Measurements from ENCODE around the gene ZSCAN2.

ZSCAN2 gene

DNA sequence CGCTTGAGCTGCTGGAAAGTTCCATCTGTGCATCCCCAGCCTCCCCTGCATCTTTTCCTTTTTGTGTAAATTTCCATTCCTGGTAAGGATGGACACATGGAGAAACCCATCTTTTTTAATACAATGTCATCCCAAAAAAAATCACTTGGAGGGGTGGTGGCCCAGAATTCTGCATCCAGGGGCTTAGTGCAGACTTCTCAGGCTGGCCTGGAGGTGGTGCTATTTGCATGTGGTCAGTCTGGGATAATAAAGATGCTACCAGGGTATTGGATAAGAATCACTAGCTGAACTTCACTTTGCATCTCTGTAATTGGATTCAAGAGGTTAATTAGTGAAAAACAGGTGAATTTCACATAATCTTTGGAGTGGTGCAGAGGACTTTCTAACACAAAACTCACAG is 1.8 kb upstream of the ZSCAN2 start:
- no peak for TF ChIP-seq Cebpa-rat (IDR thresholded peaks at IDR 0.05)
- Histone ChIP-seq H3K4me2 (peak overlapping the region; percentile 94), H3K9ac (peak overlapping the region; percentile 71), H4K20me1 (peaks cover 22% of the 10 kb centered on the region), H3K27me3 (no peaks in the 10 kb centered on the region), H3K27ac (peak overlapping the region; percentile 96), H3K4me1 (peaks cover 73% of the 10 kb centered on the region), H3K36me3 (peaks cover 9% of the 10 kb centered on the region), H3K4me3 (peak overlapping the region; percentile 43), H3K9me3 (0 out of 2 replicates have a peak, but pooled peaks cover 8% of the 10 kb centered on the region)

DNA sequence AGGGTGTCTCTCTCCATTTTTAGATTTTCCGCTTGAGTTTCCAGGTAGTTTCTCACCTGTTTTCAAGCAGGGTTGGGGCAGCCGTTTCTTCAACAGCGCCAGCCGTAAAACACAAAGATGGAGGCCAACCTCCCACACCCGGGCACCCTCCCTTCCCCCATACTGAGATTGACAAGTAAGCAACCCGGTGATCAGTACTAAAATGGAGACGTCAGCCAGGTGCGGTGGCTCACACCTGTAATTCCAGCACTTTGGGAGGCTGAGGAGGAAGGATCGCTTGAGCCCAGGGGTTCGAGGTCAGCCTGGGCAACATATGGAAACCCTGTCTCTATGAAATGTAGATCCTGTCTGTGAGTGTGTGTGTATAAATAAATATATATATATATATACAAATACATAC is 903 bp upstream of the ZSCAN2 start:
- Histone ChIP-seq H3K4me2 (peak overlapping the region; percentile 94), H3K9me3 (0 out of 2 replicates have a peak, but pooled peaks cover 8% of the 10 kb centered on the region), H3K27me3 (no peaks in the 10 kb centered on the region), H3K4me1 (peaks cover 75% of the 10 kb centered on the region), H3K27ac (peak overlapping the region; percentile 96), H4K20me1 (peaks cover 31% of the 10 kb centered on the region), H3K4me3 (peak overlapping the region; percentile 86; the same call in 1 of the 2 replicates), H3K36me3 (peaks cover 17% of the 10 kb centered on the region), H3K9ac (0 out of 2 replicates have a peak overlapping the region, but pooled peaks have one; percentile 95)
- TF ChIP-seq Cebpa-rat (IDR thresholded peaks at IDR 0.05) = no peak

- Histone ChIP-seq H4K20me1 (peaks cover 35% of the 10 kb centered on the region), H3K27me3 (no peaks in the 10 kb centered on the region), H3K9me3 (0 out of 2 replicates have a peak, but pooled peaks cover 8% of the 10 kb centered on the region), H3K36me3 (peaks cover 20% of the 10 kb centered on the region), H3K4me3 (peak overlapping the region; percentile 86), H3K4me2 (peak overlapping the region; percentile 94), H3K9ac (peak overlapping the region; percentile 95), H3K27ac (peak overlapping the region; percentile 96), H3K4me1 (peaks cover 75% of the 10 kb centered on the region)
- TF ChIP-seq Cebpa-rat (IDR thresholded peaks at IDR 0.05) = no peak
These were observed 500 bp upstream of the ZSCAN2 start for GRCh38 chr15:84600331-84600686.

DNA sequence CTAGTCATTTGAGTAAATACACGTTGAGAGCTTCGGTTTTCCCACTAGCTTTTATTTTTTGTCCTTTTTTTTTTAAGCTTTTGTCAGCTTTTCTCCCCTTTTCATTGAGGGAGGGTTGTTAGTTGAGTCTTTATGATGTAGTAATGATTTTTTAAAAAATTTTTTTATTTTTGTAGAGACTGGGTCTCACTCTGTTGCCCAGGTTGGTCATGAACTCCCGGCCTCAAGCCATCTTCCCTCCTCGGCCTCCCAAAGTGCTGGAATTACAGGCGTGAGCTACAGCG is 688 bp downstream of the ZSCAN2 start:
- Histone ChIP-seq H3K36me3 (peaks cover 32% of the 10 kb centered on the region), H3K27ac (peak overlapping the region; percentile 96), H3K9me3 (no peaks in the 10 kb centered on the region), H4K20me1 (peaks cover 47% of the 10 kb centered on the region), H3K9ac (peak overlapping the region; percentile 95), H3K4me3 (peak overlapping the region; percentile 86), H3K27me3 (no peaks in the 10 kb centered on the region), H3K4me1 (peaks cover 79% of the 10 kb centered on the region), H3K4me2 (peak overlapping the region; percentile 94)
- TF ChIP-seq Cebpa-rat (IDR thresholded peaks at IDR 0.05) = no peak

- no peaks in the 10 kb centered on the region for H3K27me3 ChIP-seq
- TF ChIP-seq Cebpa-rat (IDR thresholded peaks at IDR 0.05) = no peak
- H3K9me3 ChIP-seq = no peaks in the 10 kb centered on the region
- H3K4me1 ChIP-seq = peaks cover 78% of the 10 kb centered on the region
- peak overlapping the region; percentile 78 for H3K27ac ChIP-seq
- peak overlapping the region; percentile 94 for H3K4me2 ChIP-seq
- peaks cover 70% of the 10 kb centered on the region for H4K20me1 ChIP-seq
- peak overlapping the region; percentile 75 for H3K9ac ChIP-seq
- peaks cover 55% of the 10 kb centered on the region for H3K36me3 ChIP-seq
- H3K4me3 ChIP-seq = peak overlapping the region; percentile 57
These were observed 3.0 kb downstream of the ZSCAN2 start for GRCh38 chr15:84603630-84604379.

DNA sequence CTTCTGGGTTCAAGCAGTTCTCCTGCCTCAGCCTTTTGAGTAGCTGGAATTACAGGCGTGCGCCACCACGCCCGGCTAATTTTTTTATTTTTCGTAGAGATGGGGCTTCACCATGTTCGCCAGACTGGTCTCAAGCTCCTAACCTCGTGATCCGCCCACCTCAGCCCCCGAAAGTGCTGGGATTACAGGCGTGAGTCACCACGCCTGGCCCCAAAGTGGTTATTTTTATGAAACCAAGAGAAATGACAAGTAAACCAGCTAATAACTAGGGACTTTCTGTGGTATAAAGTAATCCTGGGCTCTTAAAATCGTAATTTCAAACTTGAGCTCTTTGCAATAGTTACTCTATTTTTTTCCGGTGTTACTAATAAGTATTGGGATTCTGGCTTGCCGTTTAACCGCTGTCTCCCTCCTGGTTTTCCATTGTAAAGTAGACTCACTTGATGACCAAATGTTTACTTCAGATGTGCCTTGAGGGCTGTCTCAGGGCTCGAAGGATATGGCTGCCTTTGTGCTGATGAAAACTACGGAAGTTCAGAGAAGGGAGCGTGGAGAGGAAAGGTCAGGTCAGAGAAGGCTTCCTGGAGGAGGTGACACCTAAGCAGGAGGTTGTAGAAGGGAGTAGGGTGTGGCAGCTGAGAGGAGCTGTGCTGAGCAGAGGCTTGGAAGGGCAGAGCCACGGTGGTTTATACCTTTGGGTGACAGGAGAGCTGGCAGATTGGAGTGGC is 4.2 kb downstream of the ZSCAN2 start:
- TF ChIP-seq Cebpa-rat (IDR thresholded peaks at IDR 0.05) = no peak
- Histone ChIP-seq H3K27ac (peak overlapping the region; percentile 78), H4K20me1 (peaks cover 82% of the 10 kb centered on the region), H3K4me2 (peak overlapping the region; percentile 94), H3K36me3 (peaks cover 67% of the 10 kb centered on the region), H3K9me3 (no peaks in the 10 kb centered on the region), H3K27me3 (no peaks in the 10 kb centered on the region), H3K4me3 (peak overlapping the region; percentile 57), H3K9ac (peak overlapping the region; percentile 75), H3K4me1 (peaks cover 66% of the 10 kb centered on the region)

- peak overlapping the region; percentile 75 for H3K9ac ChIP-seq
- peaks cover 61% of the 10 kb centered on the region for H3K4me1 ChIP-seq
- TF ChIP-seq Cebpa-rat (IDR thresholded peaks at IDR 0.05) = no peak
- H3K4me2 ChIP-seq = peak overlapping the region; percentile 94
- no peaks in the 10 kb centered on the region for H3K27me3 ChIP-seq
- no peaks in the 10 kb centered on the region for H3K9me3 ChIP-seq
- H3K4me3 ChIP-seq = peak overlapping the region; percentile 57
- peaks cover 87% of the 10 kb centered on the region for H4K20me1 ChIP-seq
- peaks cover 72% of the 10 kb centered on the region for H3K36me3 ChIP-seq
- H3K27ac ChIP-seq = peak overlapping the region; percentile 78
These were observed 4.7 kb downstream of the ZSCAN2 start for GRCh38 chr15:84605554-84605882.

DNA sequence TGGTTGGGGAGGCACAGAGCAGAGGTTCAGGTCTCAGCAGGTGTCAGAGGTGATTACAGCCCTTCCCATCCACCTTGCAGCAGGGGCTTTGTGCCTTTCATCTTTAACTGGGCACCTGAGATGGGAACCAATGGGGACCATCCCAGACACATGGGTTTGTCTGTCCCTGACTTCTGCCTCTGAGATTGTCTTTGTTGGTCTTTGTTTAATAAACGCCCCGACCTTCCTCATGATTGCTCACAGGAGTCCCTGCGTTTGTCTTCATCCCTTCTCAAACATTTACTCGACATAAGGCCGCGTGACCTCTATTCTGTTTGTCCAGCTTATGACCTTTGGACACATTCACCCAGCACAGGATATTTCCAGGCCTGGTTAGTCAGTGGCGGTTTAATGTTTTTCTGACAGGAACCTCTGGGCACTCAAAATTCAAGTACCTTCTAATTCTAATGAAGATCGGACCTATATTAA is 5.9 kb downstream of the ZSCAN2 start:
- H3K27me3 ChIP-seq = no peaks in the 10 kb centered on the region
- H3K27ac ChIP-seq = peak overlapping the region; percentile 78
- TF ChIP-seq Cebpa-rat (IDR thresholded peaks at IDR 0.05) = no peak
- H3K36me3 ChIP-seq = peaks cover 84% of the 10 kb centered on the region
- H3K9ac ChIP-seq = peak overlapping the region; percentile 22; the same call in 1 of the 2 replicates
- no peak overlapping the region for H3K4me3 ChIP-seq
- no peaks in the 10 kb centered on the region; the same call in 1 of the 2 replicates for H3K9me3 ChIP-seq
- H3K4me2 ChIP-seq = peak overlapping the region; percentile 94
- H4K20me1 ChIP-seq = peaks cover 99% of the 10 kb centered on the region
- peaks cover 60% of the 10 kb centered on the region for H3K4me1 ChIP-seq

- Histone ChIP-seq H4K20me1 (peaks cover 100% of the 10 kb centered on the region), H3K4me1 (peaks cover 39% of the 10 kb centered on the region), H3K36me3 (peaks cover 98% of the 10 kb centered on the region), H3K9me3 (no peaks in the 10 kb centered on the region; the same call in 1 of the 2 replicates), H3K27ac (no peak overlapping the region), H3K4me3 (no peak overlapping the region), H3K9ac (no peak overlapping the region), H3K27me3 (no peaks in the 10 kb centered on the region), H3K4me2 (no peak overlapping the region)
- no peak for TF ChIP-seq Cebpa-rat (IDR thresholded peaks at IDR 0.05)
These were observed 8.0 kb downstream of the ZSCAN2 start for GRCh38 chr15:84608707-84609284.

All from BLaER1 (cell line).